Activated naive CD8-positive, alpha-beta T cell treated with anti-CD3 and anti-CD28 coated beads for 36 hours (primary cell): ENCODE measurements around the gene LMLN. TPM values are rescaled to one million over a fixed set of nuclear protein-coding genes. Genes with fewer than 3 reads are reported as not detected.

ENCODE experiments used
- DNase-seq: peaks from one replicate; pipeline ENCODE4 v3.0.0; 2021
- H3K27ac Mint-ChIP-seq: one replicate; pipeline ENCODE4 v1.8.0; 2022; ENCODE audit warnings: mild to moderate bottlenecking, moderate library complexity, mixed read lengths
- H3K27me3 Mint-ChIP-seq: one replicate; pipeline ENCODE4 v1.8.0; 2022; ENCODE audit warnings: mild to moderate bottlenecking, mixed read lengths
- H3K36me3 Mint-ChIP-seq: one replicate; pipeline ENCODE4 v1.8.0; 2021; ENCODE audit warnings: mild to moderate bottlenecking, mixed read lengths
- H3K4me1 Mint-ChIP-seq: one replicate; pipeline ENCODE4 v1.8.0; 2021; ENCODE audit warnings: mixed read lengths
- H3K4me3 Mint-ChIP-seq: one replicate; pipeline ENCODE4 v1.8.0; 2022; ENCODE audit warnings: mild to moderate bottlenecking, moderate library complexity, mixed read lengths
- H3K9me3 Mint-ChIP-seq: one replicate; pipeline ENCODE4 v1.8.0; 2022; ENCODE audit warnings: mixed read lengths
- total RNA-seq, 2 experiments: library from RNA; stranded (reverse); gene quantifications; one replicate each; pipeline ENCODE4 v1.2.3, GENCODE V29; 2021

The LMLN gene
- total RNA-seq, 2 experiments from 2014 or later = 8.1 to 10.4 TPM

- no peak for DNase-seq
- Mint-ChIP-seq H3K9me3 (no peaks in the 10 kb centered on the region), H3K4me1 (peaks cover 8% of the 10 kb centered on the region), H3K27me3 (no peaks in the 10 kb centered on the region), H3K4me3 (no peak overlapping the region), H3K27ac (no peak overlapping the region), H3K36me3 (peaks cover 15% of the 10 kb centered on the region)
Observed at GRCh38 chr3:197974016-197974415, 14.0 kb downstream of the LMLN start.

- peaks cover 17% of the 10 kb centered on the region for H3K36me3 Mint-ChIP-seq
- peaks cover 10% of the 10 kb centered on the region for H3K4me1 Mint-ChIP-seq
- DNase-seq = no peak
- H3K27me3 Mint-ChIP-seq = no peaks in the 10 kb centered on the region
- no peak overlapping the region for H3K4me3 Mint-ChIP-seq
- no peak overlapping the region for H3K27ac Mint-ChIP-seq
- no peaks in the 10 kb centered on the region for H3K9me3 Mint-ChIP-seq
Observed at GRCh38 chr3:197975311-197975710, 15.3 kb downstream of the LMLN start.

GRCh38 chr3:197983076-197983475 is 23.1 kb downstream of the LMLN start:
- DNase-seq = no peak
- Mint-ChIP-seq H3K27ac (no peak overlapping the region), H3K4me1 (peaks cover 9% of the 10 kb centered on the region), H3K27me3 (no peaks in the 10 kb centered on the region), H3K9me3 (no peaks in the 10 kb centered on the region), H3K4me3 (no peak overlapping the region), H3K36me3 (peaks cover 9% of the 10 kb centered on the region)

- Mint-ChIP-seq H3K27ac (no peak overlapping the region), H3K4me1 (no peaks in the 10 kb centered on the region), H3K4me3 (no peak overlapping the region)
Observed at GRCh38 chr3:197989651-197990050, 29.6 kb downstream of the LMLN start.

GRCh38 chr3:197994736-197995135 is 34.7 kb downstream of the LMLN start:
- no peaks in the 10 kb centered on the region for H3K9me3 Mint-ChIP-seq
- peaks cover 16% of the 10 kb centered on the region for H3K36me3 Mint-ChIP-seq
- H3K27me3 Mint-ChIP-seq = no peaks in the 10 kb centered on the region
- H3K27ac Mint-ChIP-seq = no peak overlapping the region
- no peak for DNase-seq
- no peaks in the 10 kb centered on the region for H3K4me1 Mint-ChIP-seq
- H3K4me3 Mint-ChIP-seq = no peak overlapping the region

More at GRCh38 chr3:197989651-197990050, 29.6 kb downstream of the LMLN start:
- Mint-ChIP-seq H3K36me3 (peaks cover 17% of the 10 kb centered on the region), H3K9me3 (no peaks in the 10 kb centered on the region), H3K27me3 (no peaks in the 10 kb centered on the region)
- no peak for DNase-seq

- Mint-ChIP-seq H3K4me3 (no peak overlapping the region), H3K27me3 (no peaks in the 10 kb centered on the region)
Observed at GRCh38 chr3:197996855-197997254, 36.8 kb downstream of the LMLN start.

GRCh38 chr3:197997936-197998335 is 37.9 kb downstream of the LMLN start:
- H3K27ac Mint-ChIP-seq = no peak overlapping the region
- no peaks in the 10 kb centered on the region for H3K27me3 Mint-ChIP-seq
- no peaks in the 10 kb centered on the region for H3K4me1 Mint-ChIP-seq
- peaks cover 3% of the 10 kb centered on the region for H3K36me3 Mint-ChIP-seq
- no peaks in the 10 kb centered on the region for H3K9me3 Mint-ChIP-seq
- no peak overlapping the region for H3K4me3 Mint-ChIP-seq
- no peak for DNase-seq

More at GRCh38 chr3:197996855-197997254, 36.8 kb downstream of the LMLN start:
- Mint-ChIP-seq H3K27ac (no peak overlapping the region), H3K4me1 (no peaks in the 10 kb centered on the region), H3K9me3 (no peaks in the 10 kb centered on the region), H3K36me3 (peaks cover 9% of the 10 kb centered on the region)
- no peak for DNase-seq

- no peak for DNase-seq
- no peak overlapping the region for H3K4me3 Mint-ChIP-seq
- no peaks in the 10 kb centered on the region for H3K27me3 Mint-ChIP-seq
- H3K4me1 Mint-ChIP-seq = no peaks in the 10 kb centered on the region
- H3K9me3 Mint-ChIP-seq = no peaks in the 10 kb centered on the region
- peaks cover 5% of the 10 kb centered on the region for H3K36me3 Mint-ChIP-seq
- H3K27ac Mint-ChIP-seq = no peak overlapping the region
Observed at GRCh38 chr3:198017090-198017489, 57.1 kb downstream of the LMLN start.

- Mint-ChIP-seq H3K9me3 (no peaks in the 10 kb centered on the region), H3K4me1 (no peaks in the 10 kb centered on the region), H3K27me3 (no peaks in the 10 kb centered on the region), H3K27ac (no peak overlapping the region), H3K4me3 (no peak overlapping the region), H3K36me3 (peaks cover 1% of the 10 kb centered on the region)
- DNase-seq = no peak
Observed at GRCh38 chr3:198018416-198018815, 58.4 kb downstream of the LMLN start.

- Mint-ChIP-seq H3K27me3 (no peaks in the 10 kb centered on the region), H3K27ac (no peak overlapping the region), H3K9me3 (no peaks in the 10 kb centered on the region), H3K4me3 (no peak overlapping the region), H3K4me1 (no peaks in the 10 kb centered on the region), H3K36me3 (peaks cover 1% of the 10 kb centered on the region)
- DNase-seq = no peak
Observed at GRCh38 chr3:198019115-198019514, 59.1 kb downstream of the LMLN start.

- Mint-ChIP-seq H3K27me3 (no peaks in the 10 kb centered on the region), H3K27ac (no peak overlapping the region), H3K9me3 (no peaks in the 10 kb centered on the region), H3K4me1 (no peaks in the 10 kb centered on the region), H3K4me3 (no peak overlapping the region), H3K36me3 (peaks cover 4% of the 10 kb centered on the region)
- DNase-seq = no peak
Observed at GRCh38 chr3:198021320-198021719, 61.3 kb downstream of the LMLN start.

- Mint-ChIP-seq H3K9me3 (no peaks in the 10 kb centered on the region), H3K36me3 (peaks cover 8% of the 10 kb centered on the region), H3K27ac (no peak overlapping the region), H3K4me3 (no peak overlapping the region), H3K4me1 (no peaks in the 10 kb centered on the region), H3K27me3 (no peaks in the 10 kb centered on the region)
- no peak for DNase-seq
Observed at GRCh38 chr3:198022604-198023003, 62.6 kb downstream of the LMLN start.

GRCh38 chr3:198025644-198026043 is 65.6 kb downstream of the LMLN start:
- Mint-ChIP-seq H3K36me3 (peaks cover 9% of the 10 kb centered on the region), H3K4me1 (no peaks in the 10 kb centered on the region), H3K9me3 (no peaks in the 10 kb centered on the region), H3K27me3 (no peaks in the 10 kb centered on the region), H3K4me3 (no peak overlapping the region), H3K27ac (no peak overlapping the region)
- DNase-seq = no peak

- no peaks in the 10 kb centered on the region for H3K4me1 Mint-ChIP-seq
- no peak overlapping the region for H3K4me3 Mint-ChIP-seq
- DNase-seq = no peak
- H3K27ac Mint-ChIP-seq = no peak overlapping the region
- H3K27me3 Mint-ChIP-seq = no peaks in the 10 kb centered on the region
- H3K36me3 Mint-ChIP-seq = peaks cover 8% of the 10 kb centered on the region
- no peaks in the 10 kb centered on the region for H3K9me3 Mint-ChIP-seq
Observed at GRCh38 chr3:198026620-198027019, 66.6 kb downstream of the LMLN start.

- H3K27ac Mint-ChIP-seq = no peak overlapping the region
- no peak for DNase-seq
- H3K4me1 Mint-ChIP-seq = no peaks in the 10 kb centered on the region
- H3K9me3 Mint-ChIP-seq = no peaks in the 10 kb centered on the region
- H3K36me3 Mint-ChIP-seq = peaks cover 8% of the 10 kb centered on the region
- H3K27me3 Mint-ChIP-seq = no peaks in the 10 kb centered on the region
- no peak overlapping the region for H3K4me3 Mint-ChIP-seq
Observed at GRCh38 chr3:198027045-198027798, 67.2 kb downstream of the LMLN start.

GRCh38 chr3:198027799-198028390 is 67.9 kb downstream of the LMLN start:
- Mint-ChIP-seq H3K27ac (no peak overlapping the region), H3K9me3 (no peaks in the 10 kb centered on the region), H3K27me3 (no peaks in the 10 kb centered on the region)

More at GRCh38 chr3:198027799-198028390, 67.9 kb downstream of the LMLN start:
- Mint-ChIP-seq H3K4me1 (no peaks in the 10 kb centered on the region), H3K36me3 (peaks cover 8% of the 10 kb centered on the region), H3K4me3 (no peak overlapping the region)
- no peak for DNase-seq
